GM21576 (cell line): ENCODE measurements around the gene UCP3.
A peak's percentile ranks its signal among the peaks of the same experiment; 100 is the strongest.

Experiments
- ATAC-seq: cut with Tn5 transposase; IDR thresholded peaks from one replicate; pipeline ENCODE4 v1.9.1; 2021; ENCODE audit warnings: mild to moderate bottlenecking, moderate library complexity; ENCODE audit not compliant: unreplicated experiment

UCP3 gene

GRCh38 chr11:73980001-73980961, 28.6 kb downstream of the UCP3 start:
- ATAC-seq = peak; percentile 49

- no peak for ATAC-seq
Measured at GRCh38 chr11:73978576-73979086, 30.3 kb downstream of the UCP3 start.

GRCh38 chr11:73977856-73978519, 30.9 kb downstream of the UCP3 start:
- ATAC-seq = no peak

- no peak for ATAC-seq
Measured at GRCh38 chr11:73976451-73977151, 32.3 kb downstream of the UCP3 start.

- ATAC-seq = no peak
Measured at GRCh38 chr11:73975479-73975757, 33.5 kb downstream of the UCP3 start.

- ATAC-seq = no peak
Measured at GRCh38 chr11:73974604-73975478, 34.0 kb downstream of the UCP3 start.

GRCh38 chr11:73972620-73973449, 36.0 kb downstream of the UCP3 start:
- no peak for ATAC-seq

- ATAC-seq = no peak
Measured at GRCh38 chr11:73972187-73972586, 36.7 kb downstream of the UCP3 start.

GRCh38 chr11:73971175-73971719, 37.6 kb downstream of the UCP3 start:
- ATAC-seq = no peak

- ATAC-seq = no peak
Measured at GRCh38 chr11:73969991-73970800, 38.7 kb downstream of the UCP3 start.

- no peak for ATAC-seq
Measured at GRCh38 chr11:73969091-73969490, 39.8 kb downstream of the UCP3 start.

GRCh38 chr11:73968356-73968966, 40.4 kb downstream of the UCP3 start:
- no peak for ATAC-seq

- ATAC-seq = no peak
Measured at GRCh38 chr11:73965764-73966121, 43.1 kb downstream of the UCP3 start.

GRCh38 chr11:73965076-73965763, 43.7 kb downstream of the UCP3 start:
- no peak for ATAC-seq

- no peak for ATAC-seq
Measured at GRCh38 chr11:73963861-73964260, 45.0 kb downstream of the UCP3 start.

- no peak for ATAC-seq
Measured at GRCh38 chr11:73962101-73962705, 46.7 kb downstream of the UCP3 start.

GRCh38 chr11:73961321-73961720, 47.6 kb downstream of the UCP3 start:
- no peak for ATAC-seq
